ENCODE data around the gene IKZF1.
A peak's percentile ranks its signal among the peaks of the same experiment; 100 is the strongest.

Gene IKZF1

GRCh38 chr7:50304129-50304910, at the start of gene IKZF1:
Gene IKZF1, plus strand, starts transcription at chr7:50304716. Its CDS starts 14,346 bp downstream, at chr7:50319062.
- peak in 1 of 2 donors; percentile 41 for DNase-seq (ENCODE audit: extremely low read depth in 1 of 2, low read depth in 1 of 2)

- no peak for DNase-seq (ENCODE audit: extremely low read depth in 1 of 2, low read depth in 1 of 2)
Observed at GRCh38 chr7:50261593-50261992, 42.9 kb upstream of the IKZF1 start.

GRCh38 chr7:50262446-50262845, 42.1 kb upstream of the IKZF1 start:
- DNase-seq (ENCODE audit: extremely low read depth in 1 of 2, low read depth in 1 of 2): no peak

DNA sequence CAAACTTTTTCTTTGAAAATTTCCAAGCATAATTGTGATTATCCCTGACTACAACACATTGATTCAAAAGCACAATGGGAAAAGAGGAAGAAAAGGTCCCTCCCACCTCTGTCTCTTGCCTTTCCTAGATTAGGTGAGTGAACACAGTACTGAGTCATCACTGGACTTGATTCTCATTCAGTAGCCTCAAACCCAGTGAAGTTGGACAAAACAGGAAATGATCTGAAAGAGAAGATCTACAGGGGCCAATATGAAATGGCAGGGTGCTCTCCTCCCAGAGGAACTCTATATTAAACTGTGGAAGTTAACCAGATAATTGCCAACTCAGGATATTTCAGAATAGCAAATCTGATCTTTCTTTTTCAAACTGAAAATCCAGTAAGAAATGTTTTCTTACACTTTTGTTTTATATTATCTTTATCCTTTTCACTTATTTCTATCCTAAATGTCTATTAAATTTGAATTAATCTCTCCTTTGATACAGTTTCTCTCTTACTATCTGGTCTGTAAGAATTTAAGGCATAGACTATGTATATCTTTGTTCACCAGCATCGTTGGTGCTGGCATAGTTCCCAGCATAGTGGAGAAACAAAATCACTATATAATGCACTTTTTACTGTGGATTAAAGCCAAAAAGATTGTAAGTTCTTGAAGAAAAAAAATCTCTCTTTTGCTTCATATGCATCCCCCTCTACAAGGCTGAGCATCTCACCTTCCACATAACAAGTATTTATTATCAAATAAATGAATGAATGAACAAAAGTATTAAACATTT, 41.4 kb upstream of the IKZF1 start:
- no peak for DNase-seq (ENCODE audit: extremely low read depth in 1 of 2, low read depth in 1 of 2)

- DNase-seq (ENCODE audit: extremely low read depth in 1 of 2, low read depth in 1 of 2): no peak
Observed at GRCh38 chr7:50264908-50265307, 39.6 kb upstream of the IKZF1 start.

DNA sequence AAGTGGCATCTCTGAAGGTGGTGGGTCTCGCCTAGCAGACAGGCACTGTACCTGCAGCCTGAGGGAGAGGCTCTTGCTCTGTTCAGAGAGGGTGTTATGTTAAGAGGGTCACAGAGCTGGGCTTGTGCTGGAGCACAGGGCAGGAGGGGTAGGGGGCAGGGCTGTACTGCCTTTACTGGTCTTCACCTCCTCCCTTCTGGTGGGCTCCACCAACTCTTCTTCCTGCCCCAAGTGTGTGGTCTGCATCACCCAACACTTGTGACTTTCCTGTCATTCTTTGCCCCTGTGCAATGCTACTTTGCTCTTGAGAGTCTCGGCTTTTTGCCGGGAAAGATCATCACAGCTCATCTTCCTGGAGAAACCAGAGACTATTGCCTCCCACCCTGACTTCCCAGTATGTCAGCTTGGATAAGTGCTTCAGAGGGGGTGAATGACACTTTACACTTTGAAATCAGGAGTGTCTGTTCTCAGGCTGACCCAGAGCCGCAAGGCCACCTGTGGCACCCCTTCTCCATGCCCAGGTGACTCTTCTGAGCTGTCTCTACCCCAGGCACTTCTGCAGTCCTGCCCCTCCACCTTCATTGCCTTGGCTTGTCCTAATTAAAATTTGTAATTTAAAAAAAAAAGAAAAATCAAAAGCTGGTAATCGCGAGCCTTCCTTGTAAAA, 38.4 kb upstream of the IKZF1 start:
- DNase-seq (ENCODE audit: extremely low read depth in 1 of 2, low read depth in 1 of 2): no peak

DNA sequence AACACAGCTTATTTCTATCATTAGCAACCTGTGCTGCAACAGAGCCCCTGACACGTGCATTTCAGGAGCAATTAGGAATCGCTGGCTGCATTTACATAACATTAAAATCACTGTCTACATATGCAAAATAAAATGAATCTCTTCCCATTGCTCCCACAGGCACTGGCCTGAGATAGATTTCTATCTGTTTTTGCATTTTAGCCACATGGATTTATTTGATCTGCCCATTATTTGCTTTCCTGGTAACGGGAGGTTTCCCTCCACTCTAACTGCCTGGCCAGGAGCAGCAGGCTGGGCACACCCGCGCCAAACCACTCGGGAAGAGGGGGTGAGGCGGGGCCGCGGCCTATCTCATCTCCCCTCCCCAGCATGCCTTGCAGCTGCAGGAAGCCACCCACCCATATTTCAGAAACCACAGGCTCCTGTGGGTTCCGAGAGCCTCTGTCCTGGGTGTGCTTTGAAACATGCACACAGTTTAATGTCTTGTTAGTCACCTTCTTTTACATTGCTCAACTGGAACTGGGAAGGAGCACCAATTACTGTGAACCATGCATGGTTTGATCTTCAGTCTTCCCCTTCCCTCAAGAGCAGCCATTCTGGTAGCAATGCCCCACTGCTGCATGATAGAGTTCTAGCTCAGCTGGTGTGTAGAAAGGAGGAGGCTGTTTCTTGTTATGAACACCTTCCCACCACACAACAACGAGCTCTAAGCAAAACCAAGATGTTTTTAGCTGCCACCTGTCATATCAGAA, 37.7 kb upstream of the IKZF1 start:
- DNase-seq (ENCODE audit: extremely low read depth in 1 of 2, low read depth in 1 of 2): peak; percentile 58 to 59

- DNase-seq (ENCODE audit: extremely low read depth in 1 of 2, low read depth in 1 of 2): no peak
Observed at GRCh38 chr7:50267525-50268041, 36.9 kb upstream of the IKZF1 start.

DNA sequence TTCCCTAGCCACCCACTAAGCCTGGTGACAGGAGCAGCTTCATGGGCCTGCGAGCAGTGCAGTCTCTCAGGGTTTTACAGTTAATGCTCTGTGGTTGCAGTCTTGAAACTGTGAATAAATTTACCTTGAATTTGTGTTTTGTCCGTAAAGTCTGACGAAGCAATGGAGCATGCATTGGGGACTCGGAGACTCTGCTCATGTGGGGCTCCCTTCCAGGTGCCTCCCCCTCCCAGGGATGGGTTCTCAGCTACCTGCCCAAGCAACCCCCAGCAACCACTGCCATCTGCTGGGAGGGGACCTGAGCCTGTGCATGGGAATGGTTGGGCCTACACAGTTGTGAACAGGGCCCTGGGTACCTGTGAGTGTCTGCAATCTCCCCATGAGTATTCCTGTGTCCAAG, 36.3 kb upstream of the IKZF1 start:
- no peak for DNase-seq (ENCODE audit: extremely low read depth in 1 of 2, low read depth in 1 of 2)

- DNase-seq (ENCODE audit: extremely low read depth in 1 of 2, low read depth in 1 of 2): no peak
Observed at GRCh38 chr7:50268990-50269389, 35.5 kb upstream of the IKZF1 start.

- no peak for DNase-seq (ENCODE audit: extremely low read depth in 1 of 2, low read depth in 1 of 2)
Observed at GRCh38 chr7:50270531-50271018, 33.9 kb upstream of the IKZF1 start.

DNA sequence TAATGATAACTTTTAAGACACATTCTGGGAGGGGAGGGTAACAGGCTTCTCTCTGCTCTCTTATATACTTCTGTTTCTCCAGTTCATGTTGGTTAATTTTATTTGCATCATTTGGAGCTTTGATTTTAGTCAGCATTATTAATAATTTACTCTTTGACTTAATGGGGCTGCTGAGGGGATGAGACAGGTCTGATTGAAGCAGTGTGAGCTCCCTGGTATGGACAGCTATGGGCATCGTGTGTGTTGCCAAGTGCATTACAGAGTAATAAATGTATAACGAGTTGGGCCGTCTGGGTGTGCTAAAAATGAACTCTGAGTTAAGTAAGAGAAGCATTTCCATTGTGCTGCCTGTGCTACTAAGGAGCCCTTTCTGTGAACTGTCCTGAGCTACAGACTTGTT, 31.7 kb upstream of the IKZF1 start:
- no peak for DNase-seq (ENCODE audit: extremely low read depth in 1 of 2, low read depth in 1 of 2)

- DNase-seq (ENCODE audit: extremely low read depth in 1 of 2, low read depth in 1 of 2): no peak
Observed at GRCh38 chr7:50273301-50273700, 31.2 kb upstream of the IKZF1 start.

DNA sequence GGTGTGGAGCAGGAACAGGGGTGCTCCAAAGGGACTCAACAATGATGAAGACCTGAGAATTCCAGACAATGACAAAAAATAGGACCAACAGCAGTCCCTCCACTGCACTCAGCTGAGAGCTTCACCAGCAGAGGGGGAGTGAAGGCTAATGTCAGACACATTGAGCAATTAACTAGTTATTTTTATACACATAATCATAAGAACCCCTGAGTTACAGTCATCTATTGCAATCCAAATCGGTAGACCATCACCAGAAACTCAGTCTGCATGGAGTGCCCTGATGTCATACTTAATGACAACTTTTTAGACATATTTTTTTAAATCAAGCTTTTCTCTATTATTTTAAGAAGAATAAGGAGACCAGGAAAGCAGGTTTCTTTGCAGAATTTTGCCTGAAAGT, 30.6 kb upstream of the IKZF1 start:
- no peak for DNase-seq (ENCODE audit: extremely low read depth in 1 of 2, low read depth in 1 of 2)

- no peak for DNase-seq (ENCODE audit: extremely low read depth in 1 of 2, low read depth in 1 of 2)
Observed at GRCh38 chr7:50274361-50274760, 30.2 kb upstream of the IKZF1 start.

DNA sequence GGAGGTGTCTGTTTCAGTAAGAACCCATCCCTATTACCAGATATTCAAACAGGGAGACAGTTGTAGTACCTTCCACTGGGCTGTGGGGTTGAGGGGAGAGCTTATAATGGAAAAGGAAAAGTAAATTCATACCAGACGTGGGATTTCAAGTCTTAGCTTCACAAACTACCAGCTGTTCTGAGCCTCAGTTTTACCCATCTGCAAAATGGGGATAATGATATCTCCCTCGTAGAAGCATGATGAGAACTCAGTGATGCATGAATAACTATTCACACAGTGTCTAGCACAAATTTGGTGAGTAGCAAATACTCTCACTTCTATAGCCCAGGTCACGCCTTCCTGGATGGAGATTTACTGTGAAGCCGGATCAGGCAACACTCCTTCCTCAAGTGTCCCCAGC, 29.1 kb upstream of the IKZF1 start:
- no peak for DNase-seq (ENCODE audit: extremely low read depth in 1 of 2, low read depth in 1 of 2)

- DNase-seq (ENCODE audit: extremely low read depth in 1 of 2, low read depth in 1 of 2): no peak
Observed at GRCh38 chr7:50276483-50276882, 28.0 kb upstream of the IKZF1 start.

DNA sequence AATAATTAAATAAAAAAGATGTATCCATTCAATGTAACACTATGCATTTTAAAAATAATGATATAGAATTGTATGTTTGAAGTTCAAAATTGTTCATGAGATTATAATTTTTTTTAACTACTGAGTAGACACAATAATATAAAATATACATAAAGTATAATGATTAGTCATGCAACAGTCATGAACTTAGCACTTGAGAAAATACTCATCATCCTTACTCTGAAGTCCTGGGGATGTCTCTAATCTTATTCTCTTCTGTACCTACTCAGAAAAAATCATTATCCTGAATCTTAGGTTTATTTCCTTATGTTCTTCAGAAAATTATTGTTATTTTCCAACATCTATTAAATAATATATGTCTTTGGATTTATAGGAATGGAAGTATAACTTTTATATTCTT, 26.4 kb upstream of the IKZF1 start:
- DNase-seq (ENCODE audit: extremely low read depth in 1 of 2, low read depth in 1 of 2): no peak

- DNase-seq (ENCODE audit: extremely low read depth in 1 of 2, low read depth in 1 of 2): no peak
Observed at GRCh38 chr7:50281680-50282445, 22.7 kb upstream of the IKZF1 start.

All from activated CD8-positive, alpha-beta memory T cell treated with anti-CD3 and anti-CD28 coated beads for 1 hour (primary cell).